Testis (tissue), 2 donors: Measurements from ENCODE around the gene PCDHB11.
"Not testable (repeated sequence)": the region's sequence is repeated elsewhere in the genome, so short reads cannot be mapped to it uniquely, and the experiment has no call there.

Experiments used
- POLR2A ChIP-seq: fragments of 450-650 bp; IDR thresholded peaks from one replicate; pipeline ENCODE4 v1.6.1; 2017; ENCODE audit warnings: antibody characterized with exemption, mild to moderate bottlenecking, moderate library complexity
- TF ChIP-seq, protein P1 (sequence below), 3 experiments: fragments of 450-650 bp in 2 of 3; fragments of 200-600 bp in 1 of 3; sonication (generic) in 1 of 3; IDR thresholded peaks; one replicate each; pipeline ENCODE4 v1.5.1; 2016 to 2019; ENCODE audit warnings: antibody characterized with exemption in 3 of 3, mild to moderate bottlenecking in 2 of 3, moderate library complexity in 1 of 3

DNA sequence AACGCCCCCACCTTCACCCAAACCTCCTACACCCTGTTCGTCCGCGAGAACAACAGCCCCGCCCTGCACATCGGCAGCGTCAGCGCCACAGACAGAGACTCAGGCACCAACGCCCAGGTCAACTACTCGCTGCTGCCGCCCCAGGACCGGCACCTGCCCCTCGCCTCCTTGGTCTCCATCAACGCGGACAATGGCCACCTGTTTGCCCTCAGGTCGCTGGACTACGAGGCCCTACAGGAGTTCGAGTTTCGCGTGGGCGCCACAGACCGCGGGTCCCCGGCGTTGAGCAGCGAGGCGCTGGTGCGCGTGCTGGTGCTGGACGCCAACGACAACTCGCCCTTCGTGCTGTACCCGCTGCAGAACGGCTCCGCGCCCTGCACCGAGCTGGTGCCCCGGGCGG lies 25.4 kb downstream of the PCDHB11 start:
- TF ChIP-seq, protein P1, sequence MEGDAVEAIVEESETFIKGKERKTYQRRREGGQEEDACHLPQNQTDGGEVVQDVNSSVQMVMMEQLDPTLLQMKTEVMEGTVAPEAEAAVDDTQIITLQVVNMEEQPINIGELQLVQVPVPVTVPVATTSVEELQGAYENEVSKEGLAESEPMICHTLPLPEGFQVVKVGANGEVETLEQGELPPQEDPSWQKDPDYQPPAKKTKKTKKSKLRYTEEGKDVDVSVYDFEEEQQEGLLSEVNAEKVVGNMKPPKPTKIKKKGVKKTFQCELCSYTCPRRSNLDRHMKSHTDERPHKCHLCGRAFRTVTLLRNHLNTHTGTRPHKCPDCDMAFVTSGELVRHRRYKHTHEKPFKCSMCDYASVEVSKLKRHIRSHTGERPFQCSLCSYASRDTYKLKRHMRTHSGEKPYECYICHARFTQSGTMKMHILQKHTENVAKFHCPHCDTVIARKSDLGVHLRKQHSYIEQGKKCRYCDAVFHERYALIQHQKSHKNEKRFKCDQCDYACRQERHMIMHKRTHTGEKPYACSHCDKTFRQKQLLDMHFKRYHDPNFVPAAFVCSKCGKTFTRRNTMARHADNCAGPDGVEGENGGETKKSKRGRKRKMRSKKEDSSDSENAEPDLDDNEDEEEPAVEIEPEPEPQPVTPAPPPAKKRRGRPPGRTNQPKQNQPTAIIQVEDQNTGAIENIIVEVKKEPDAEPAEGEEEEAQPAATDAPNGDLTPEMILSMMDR (IDR thresholded peaks at IDR 0.05), result not testable (repeated sequence)
- not testable (repeated sequence) for TF ChIP-seq POLR2A
